GM12891 (cell line): ENCODE data around the gene HOXD10.

Experiments used
- POLR2A ChIP-seq: IDR thresholded peaks from 2 replicates; pipeline ENCODE4 v1.6.1; 2011; ENCODE audit warnings: low read depth, low read length, control low read depth
- POLR2AphosphoS5 ChIP-seq: IDR thresholded peaks from 2 replicates; pipeline ENCODE4 v1.6.1; 2011; ENCODE audit warnings: low read depth, low read length, control low read depth
- SPI1 ChIP-seq: IDR thresholded peaks from 2 replicates; pipeline ENCODE4 v1.6.1; 2011; ENCODE audit warnings: low read depth, low read length, control low read depth
- TAF1 ChIP-seq: IDR thresholded peaks from 2 replicates; pipeline ENCODE4 v1.6.1; 2011; ENCODE audit warnings: low read depth, low read length, control low read depth

DNA sequence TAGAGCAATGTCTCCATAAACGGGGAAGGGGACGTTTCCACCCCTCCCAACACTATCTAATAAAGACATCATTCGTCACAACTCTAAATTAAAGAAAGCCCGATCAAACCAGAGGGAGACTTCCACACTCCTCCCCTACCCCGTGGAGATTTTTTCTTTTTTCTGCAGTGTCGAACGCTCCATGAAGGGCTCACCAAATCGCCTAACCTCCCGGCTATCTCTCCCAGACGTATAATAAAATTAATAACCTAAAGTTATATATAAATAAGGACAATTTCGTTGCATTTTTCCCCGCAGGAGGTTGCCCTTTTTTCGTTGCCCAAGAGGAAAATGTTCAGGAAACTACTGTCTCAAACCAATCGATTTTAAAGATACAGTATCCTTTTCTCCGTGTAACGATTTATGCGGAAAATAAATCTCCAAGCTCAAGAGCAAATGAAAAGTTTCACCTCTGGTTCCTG lies 35.2 kb upstream of the HOXD10 start:
- no peak for TF ChIP-seq TAF1
- no peak for TF ChIP-seq POLR2AphosphoS5
- TF ChIP-seq POLR2A = no peak
- TF ChIP-seq SPI1 = no peak
